ENCODE results near the gene GREB1L.

The GREB1L gene

DNA sequence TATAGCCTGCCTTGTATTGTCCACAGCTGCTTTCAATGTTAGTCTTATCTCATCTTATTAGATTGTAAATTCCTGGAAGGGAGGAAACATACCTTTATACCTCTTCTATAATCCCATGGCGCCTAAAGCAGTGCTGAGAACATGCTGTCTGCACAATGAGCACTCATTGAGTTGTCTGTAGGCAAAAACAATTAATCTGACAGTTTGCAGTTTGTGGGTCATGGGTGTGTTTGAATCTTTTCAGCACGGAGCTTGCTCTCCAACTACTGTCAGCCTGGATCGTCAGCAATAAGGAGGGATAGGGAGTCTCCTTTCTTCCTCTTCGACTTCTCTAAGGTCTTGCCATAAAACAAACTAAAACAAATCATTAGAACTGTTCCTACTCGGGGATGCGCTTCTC is 26.5 kb upstream of the GREB1L start:
- Histone ChIP-seq H3K9me2 (ENCODE audit: low read depth, low read length) (no peaks in the 10 kb centered on the region), H2AFZ (ENCODE audit: low read length) (no peak overlapping the region), H3K4me1 (ENCODE audit: insufficient read depth, low read length, severe bottlenecking) (no peaks in the 10 kb centered on the region), H3K27ac (ENCODE audit: low read depth, low read length, poor library complexity, severe bottlenecking) (no peak overlapping the region), H3K9ac (ENCODE audit: low read length) (no peak overlapping the region), H3K36me3 (ENCODE audit: insufficient read depth, low read length) (no peaks in the 10 kb centered on the region), H3K9me3 (ENCODE audit: low read length) (no peaks in the 10 kb centered on the region), H3K4me2 (ENCODE audit: low read length) (no peak overlapping the region), H3F3A (ENCODE audit: insufficient read depth, low read length) (no peaks in the 10 kb centered on the region), H3K79me2 (ENCODE audit: insufficient read depth, low read length) (no peaks in the 10 kb centered on the region), H4K20me1 (ENCODE audit: insufficient read depth, low read length) (no peaks in the 10 kb centered on the region), H3K4me3 (ENCODE audit: low read depth, low read length, poor library complexity, severe bottlenecking) (no peak overlapping the region), H3K27me3 (ENCODE audit: insufficient read depth, low read length) (no peaks in the 10 kb centered on the region)
- no peak for TF ChIP-seq EZH2 (IDR thresholded peaks at IDR 0.05; ENCODE audit: borderline replicate concordance, low read length)
- TF ChIP-seq, protein P1, sequence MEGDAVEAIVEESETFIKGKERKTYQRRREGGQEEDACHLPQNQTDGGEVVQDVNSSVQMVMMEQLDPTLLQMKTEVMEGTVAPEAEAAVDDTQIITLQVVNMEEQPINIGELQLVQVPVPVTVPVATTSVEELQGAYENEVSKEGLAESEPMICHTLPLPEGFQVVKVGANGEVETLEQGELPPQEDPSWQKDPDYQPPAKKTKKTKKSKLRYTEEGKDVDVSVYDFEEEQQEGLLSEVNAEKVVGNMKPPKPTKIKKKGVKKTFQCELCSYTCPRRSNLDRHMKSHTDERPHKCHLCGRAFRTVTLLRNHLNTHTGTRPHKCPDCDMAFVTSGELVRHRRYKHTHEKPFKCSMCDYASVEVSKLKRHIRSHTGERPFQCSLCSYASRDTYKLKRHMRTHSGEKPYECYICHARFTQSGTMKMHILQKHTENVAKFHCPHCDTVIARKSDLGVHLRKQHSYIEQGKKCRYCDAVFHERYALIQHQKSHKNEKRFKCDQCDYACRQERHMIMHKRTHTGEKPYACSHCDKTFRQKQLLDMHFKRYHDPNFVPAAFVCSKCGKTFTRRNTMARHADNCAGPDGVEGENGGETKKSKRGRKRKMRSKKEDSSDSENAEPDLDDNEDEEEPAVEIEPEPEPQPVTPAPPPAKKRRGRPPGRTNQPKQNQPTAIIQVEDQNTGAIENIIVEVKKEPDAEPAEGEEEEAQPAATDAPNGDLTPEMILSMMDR (IDR thresholded peaks at IDR 0.05; ENCODE audit: low read length): no peak

DNA sequence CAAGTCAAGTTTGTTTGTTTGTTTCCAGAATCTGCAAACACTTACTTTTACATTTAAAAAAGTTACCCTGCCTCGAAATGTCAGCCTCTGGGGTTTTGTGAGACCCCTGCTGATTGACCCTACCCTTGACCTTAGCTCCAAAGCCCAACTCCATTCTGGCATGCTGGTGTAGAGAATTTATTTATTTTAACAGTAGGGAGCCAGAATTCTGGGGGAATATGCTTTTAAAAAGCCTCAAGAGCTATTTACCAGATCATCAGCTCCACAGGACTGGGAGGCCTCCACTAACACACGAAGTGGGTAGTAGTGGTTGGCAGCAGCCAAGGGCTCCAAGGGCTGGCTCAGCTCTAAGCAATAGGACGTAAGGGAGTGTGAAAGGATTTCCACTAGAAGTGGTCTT is 23.2 kb upstream of the GREB1L start:
- Histone ChIP-seq H3K27ac (ENCODE audit: low read depth, low read length, poor library complexity, severe bottlenecking) (no peak overlapping the region), H3K9me3 (ENCODE audit: low read length) (no peaks in the 10 kb centered on the region), H3K27me3 (ENCODE audit: insufficient read depth, low read length) (no peaks in the 10 kb centered on the region; the same call in 1 of the 2 replicates), H3K9me2 (ENCODE audit: low read depth, low read length) (no peaks in the 10 kb centered on the region), H3K4me1 (ENCODE audit: insufficient read depth, low read length, severe bottlenecking) (no peaks in the 10 kb centered on the region), H3K9ac (ENCODE audit: low read length) (no peak overlapping the region), H2AFZ (ENCODE audit: low read length) (no peak overlapping the region), H4K20me1 (ENCODE audit: insufficient read depth, low read length) (no peaks in the 10 kb centered on the region), H3K4me2 (ENCODE audit: low read length) (no peak overlapping the region), H3K36me3 (ENCODE audit: insufficient read depth, low read length) (no peaks in the 10 kb centered on the region), H3F3A (ENCODE audit: insufficient read depth, low read length) (no peaks in the 10 kb centered on the region), H3K4me3 (ENCODE audit: low read depth, low read length, poor library complexity, severe bottlenecking) (no peak overlapping the region), H3K79me2 (ENCODE audit: insufficient read depth, low read length) (no peaks in the 10 kb centered on the region)
- TF ChIP-seq, protein P1 (IDR thresholded peaks at IDR 0.05; ENCODE audit: low read length): no peak
- TF ChIP-seq EZH2 (IDR thresholded peaks at IDR 0.05; ENCODE audit: borderline replicate concordance, low read length): no peak

DNA sequence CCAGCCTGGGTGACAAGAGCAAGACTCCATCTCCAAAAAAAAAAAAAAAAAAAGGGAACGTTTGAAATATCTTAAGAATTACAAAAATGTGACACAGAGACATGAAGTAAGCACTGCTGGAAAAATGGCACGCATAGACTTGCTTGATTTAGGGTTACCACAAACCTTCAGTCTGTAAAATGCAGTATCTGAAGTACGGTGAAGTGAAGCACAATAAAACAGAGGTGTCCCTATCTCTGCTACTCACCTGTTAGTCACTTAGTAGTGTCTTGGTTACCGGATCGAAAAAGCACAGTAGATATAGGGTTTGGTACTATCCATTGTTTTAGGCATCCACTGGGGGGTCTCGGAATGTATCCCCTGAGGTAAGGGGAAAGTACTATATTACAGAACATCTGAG is 11.6 kb upstream of the GREB1L start:
- no peaks in the 10 kb centered on the region for H3K79me2 ChIP-seq (ENCODE audit: insufficient read depth, low read length)
- H4K20me1 ChIP-seq (ENCODE audit: insufficient read depth, low read length): no peaks in the 10 kb centered on the region
- no peak overlapping the region for H3K9ac ChIP-seq (ENCODE audit: low read length)
- no peaks in the 10 kb centered on the region for H3K9me3 ChIP-seq (ENCODE audit: low read length)
- H3K4me3 ChIP-seq (ENCODE audit: low read depth, low read length, poor library complexity, severe bottlenecking): no peak overlapping the region
- H3K27ac ChIP-seq (ENCODE audit: low read depth, low read length, poor library complexity, severe bottlenecking): no peak overlapping the region
- TF ChIP-seq, protein P1 (IDR thresholded peaks at IDR 0.05; ENCODE audit: low read length): no peak
- no peak for TF ChIP-seq EZH2 (IDR thresholded peaks at IDR 0.05; ENCODE audit: borderline replicate concordance, low read length)
- no peaks in the 10 kb centered on the region for H3K9me2 ChIP-seq (ENCODE audit: low read depth, low read length)
- no peaks in the 10 kb centered on the region for H3F3A ChIP-seq (ENCODE audit: insufficient read depth, low read length)
- H2AFZ ChIP-seq (ENCODE audit: low read length): no peak overlapping the region
- H3K36me3 ChIP-seq (ENCODE audit: insufficient read depth, low read length): no peaks in the 10 kb centered on the region
- no peak overlapping the region for H3K4me2 ChIP-seq (ENCODE audit: low read length)
- H3K4me1 ChIP-seq (ENCODE audit: insufficient read depth, low read length, severe bottlenecking): no peaks in the 10 kb centered on the region
- no peaks in the 10 kb centered on the region for H3K27me3 ChIP-seq (ENCODE audit: insufficient read depth, low read length)
